Right lobe of liver (tissue), 4 donors: ENCODE measurements around the gene ZNF311.

Experiments used
- CTCF ChIP-seq, 4 donors: fragments of 200-600 bp in 3 of 4; fragments of 450-650 bp in 1 of 4; IDR thresholded peaks; one replicate each; pipeline versions ENCODE4 v1.5.1 to v1.8.0; 2016 to 2022; ENCODE audit warnings: antibody characterized with exemption in 4 of 4, mild to moderate bottlenecking in 2 of 4
- POLR2A ChIP-seq: fragments of 450-650 bp; IDR thresholded peaks from one replicate; pipeline ENCODE4 v1.6.1; 2017; ENCODE audit warnings: antibody characterized with exemption, mild to moderate bottlenecking
- donor health status: DM: no; HTN: no; CAD: no.
- donor health status: DM: no; HTN: no; CAD: no.
- donor health status: DM: no; HTN: yes; CAD: no.

GRCh38 chr6:28974505-28974904 is 30.6 kb downstream of the ZNF311 start:
- TF ChIP-seq CTCF (IDR thresholded peaks at IDR 0.05) (no peak), POLR2A (no peak)
